ENCODE measurements around the gene PEAK1. TPM values are rescaled to one million over a fixed set of nuclear protein-coding genes. Genes with fewer than 3 reads are reported as not detected.

The PEAK1 gene
- total RNA-seq, 1 experiment from 2014 or later, result 21.2 TPM

GRCh38 chr15:77243135-77243534 lies 176.8 kb downstream of the PEAK1 start:
- H2BK12ac ChIP-seq (ENCODE audit: insufficient read length, low read depth, low read length), result no peak overlapping the region
- Mint-ChIP-seq H3K4me3 (no peak overlapping the region), H3K36me3 (ENCODE audit: insufficient read depth in 1 of 3, low read depth in 3 of 3) (peaks cover 0 to 6% (median 0%) of the 10 kb centered on the region in 3 experiments; a peak in 1 of 7 replicates), H3K27ac (no peak overlapping the region), H3K9me3 (no peaks in the 10 kb centered on the region), H3K4me1 (no peaks in the 10 kb centered on the region), H3K27me3 (ENCODE audit: low read depth) (no peaks in the 10 kb centered on the region)
- H3K18ac ChIP-seq (ENCODE audit: insufficient read length, low read depth, low read length), result no peak overlapping the region
- no peak overlapping the region for H2BK20ac ChIP-seq (ENCODE audit: low read depth, low read length, poor library complexity, severe bottlenecking)
- no peak overlapping the region for H3T11ph ChIP-seq (ENCODE audit: low read length)
- no peak overlapping the region for H2BK15ac ChIP-seq (ENCODE audit: low read depth, low read length)
- H4K20me1 ChIP-seq (ENCODE audit: control insufficient read depth, insufficient read depth, insufficient read length), result no peaks in the 10 kb centered on the region
- no peak overlapping the region for H3K23ac ChIP-seq (ENCODE audit: insufficient read length, low read depth, low read length)
- H2AFZ ChIP-seq (ENCODE audit: low read length), result no peak overlapping the region
- no peaks in the 10 kb centered on the region for H3K79me2 ChIP-seq (ENCODE audit: insufficient read depth, low read length)
- no peaks in the 10 kb centered on the region for H3K9me3 ChIP-seq (ENCODE audit: control insufficient read depth, low read depth, low read length)
- no peak overlapping the region for H2BK120ac ChIP-seq (ENCODE audit: low read depth, low read length, poor library complexity, severe bottlenecking)
- no peak overlapping the region for H3K56ac ChIP-seq (ENCODE audit: insufficient read length, low read depth, low read length)
- no peak overlapping the region for H3K14ac ChIP-seq (ENCODE audit: insufficient read depth, low read length)
- TF ChIP-seq CTCF (conservative IDR thresholded peaks at IDR 0.05), result no peak
- no peaks in the 10 kb centered on the region for H3K4me1 ChIP-seq (ENCODE audit: insufficient read depth, low read length)
- no peak overlapping the region for H2BK5ac ChIP-seq (ENCODE audit: insufficient read length, low read length)
- H3K27ac ChIP-seq (ENCODE audit: insufficient read length, low read depth, low read length), result no peak overlapping the region
- no peak overlapping the region for H2AK5ac ChIP-seq (ENCODE audit: insufficient read length, low read length)
- no peaks in the 10 kb centered on the region for H3K23me2 ChIP-seq (ENCODE audit: insufficient read length, low read depth, low read length, poor library complexity, severe bottlenecking)
- H3K27me3 ChIP-seq (ENCODE audit: insufficient read depth, low read length), result no peaks in the 10 kb centered on the region
- H3K9ac ChIP-seq (ENCODE audit: extremely low read depth, insufficient read length, low read length), result no peak overlapping the region
- no peak overlapping the region for H4K8ac ChIP-seq (replicated peaks; ENCODE audit: insufficient read length, low read depth, low read length)
- no peaks in the 10 kb centered on the region for H3K79me1 ChIP-seq (ENCODE audit: insufficient read depth, low read depth, low read length, poor library complexity, severe bottlenecking)
- H4K5ac ChIP-seq (ENCODE audit: insufficient read length, low read depth, low read length), result no peak overlapping the region
- DNase-seq, result no peak
- H4K91ac ChIP-seq (ENCODE audit: insufficient read length, low read depth, low read length), result no peak overlapping the region
- H3K4me2 ChIP-seq (ENCODE audit: insufficient read depth, insufficient read length, low read length), result no peak overlapping the region
- WGBS (ENCODE audit: extremely low coverage, insufficient read length, low lambda C conversion rate), result 100% methylated on average over 1 of the region's 2 CpGs
- H3K4ac ChIP-seq (ENCODE audit: low read depth, low read length), result no peak overlapping the region

All from H9 (cell line).